Spinal cord (tissue), 10 donors: Measurements from ENCODE around the gene BIK. TPM values are rescaled to one million over a fixed set of nuclear protein-coding genes. Genes with fewer than 3 reads are reported as not detected.

ENCODE experiments used
- DNase-seq, 6 donors: peaks; one replicate each; pipeline versions ENCODE4 v3.0.0 to v3.0.0-alpha.2; 2013 to 2015; ENCODE audit warnings: low spot score in 6 of 6, low read depth in 4 of 6
- H3K27ac ChIP-seq: one replicate; pipeline ENCODE4 v1.5.1; 2013; ENCODE audit warnings: low read depth, low read length, control low read depth
- H3K27me3 ChIP-seq: one replicate; pipeline ENCODE4 v1.6.1; 2013; ENCODE audit warnings: low read length; ENCODE audit not compliant: control insufficient read depth, insufficient read depth
- H3K36me3 ChIP-seq: one replicate; pipeline ENCODE4 v1.6.1; 2013; ENCODE audit warnings: low read length; ENCODE audit not compliant: control insufficient read depth, insufficient read depth
- H3K4me1 ChIP-seq: one replicate; pipeline ENCODE4 v1.6.1; 2013; ENCODE audit warnings: low read length; ENCODE audit not compliant: control insufficient read depth, insufficient read depth
- H3K4me3 ChIP-seq: one replicate; pipeline ENCODE4 v1.5.1; 2013; ENCODE audit warnings: low read depth, low read length, control low read depth
- H3K9me3 ChIP-seq: one replicate; pipeline ENCODE4 v1.6.1; 2013; ENCODE audit warnings: low read length; ENCODE audit not compliant: control insufficient read depth, insufficient read depth
- WGBS: methylation state at CpG from one replicate; pipeline ENCODE4 v1.1.5; 2013; ENCODE audit warnings: missing lambda C conversion rate; ENCODE audit not compliant: insufficient coverage; 5-methylcytosine and 5-hydroxymethylcytosine counted together
- polyA plus RNA-seq, 2 donors: library from polyadenylated mRNA; unstranded; fragments of 120-200 nt; gene quantifications; one replicate each; pipeline ENCODE4 v1.2.1, GENCODE V29; 2013; ENCODE audit not compliant: insufficient read length in 2 of 2
- total RNA-seq, 2 donors: library from RNA; depleted of rRNA in 1 of 2; stranded (reverse); fragments of 120-200 nt in 1 of 2; fragments of >200 nt in 1 of 2; gene quantifications; one replicate each; pipeline versions ENCODE4 v1.2.3 to v1.2.4, GENCODE V29; 2013 to 2014
- donor health status: healthy.

The BIK gene
- total and polyA plus RNA-seq, 4 donors, result 0.50 to 1.1 (median 0.90) TPM

DNA sequence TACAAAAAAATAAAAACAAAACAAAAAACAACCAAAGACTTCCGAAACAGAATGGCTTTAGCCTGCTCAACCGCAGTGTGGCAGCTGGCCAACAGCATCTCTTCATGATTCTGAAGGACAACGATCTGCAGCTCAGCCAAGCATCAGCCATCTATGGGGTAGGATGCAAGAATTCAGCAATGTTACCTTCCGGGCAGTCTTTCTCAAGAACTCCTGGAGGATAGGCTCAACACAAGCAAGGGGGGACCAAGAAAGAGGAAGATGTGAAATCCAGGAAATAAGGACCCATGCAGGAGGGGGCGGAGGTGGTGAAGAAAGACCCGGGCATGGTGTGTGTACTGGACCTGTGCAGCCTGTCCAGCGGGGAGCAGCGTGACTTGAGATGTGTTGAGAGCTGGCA is 37.3 kb downstream of the BIK start:
- H3K36me3 ChIP-seq, result no peaks in the 10 kb centered on the region
- DNase-seq, result no peak
- no peak overlapping the region for H3K4me3 ChIP-seq
- no peaks in the 10 kb centered on the region for H3K27me3 ChIP-seq
- WGBS, result 57% methylated on average over 8 of the region's 8 CpGs
- H3K27ac ChIP-seq, result no peak overlapping the region
- H3K9me3 ChIP-seq, result no peaks in the 10 kb centered on the region
- H3K4me1 ChIP-seq, result peaks cover 26% of the 10 kb centered on the region

DNA sequence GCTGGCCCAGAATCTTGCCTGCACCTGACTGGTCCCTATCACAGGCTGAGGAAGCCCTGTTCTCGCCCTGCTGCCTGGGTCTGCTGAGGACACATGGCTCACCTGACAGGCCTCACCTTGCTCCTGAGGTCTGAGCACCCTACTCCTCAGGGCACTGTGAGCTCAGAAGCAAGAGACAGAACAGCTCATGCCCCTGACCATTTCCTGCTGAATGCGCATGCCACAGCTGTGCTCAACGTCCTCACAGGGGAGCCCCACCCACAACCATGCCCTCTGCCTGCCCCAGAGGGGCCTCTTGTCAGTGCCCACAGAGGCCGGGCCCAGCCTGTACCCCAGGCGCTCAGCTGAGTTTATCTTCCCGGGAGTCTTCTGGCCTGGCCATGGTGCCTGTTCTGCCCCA is 38.0 kb downstream of the BIK start:
- H3K27ac ChIP-seq, result no peak overlapping the region
- H3K27me3 ChIP-seq, result no peaks in the 10 kb centered on the region
- 57% methylated on average over 6 of the region's 6 CpGs for WGBS
- peaks cover 25% of the 10 kb centered on the region for H3K4me1 ChIP-seq
- H3K4me3 ChIP-seq, result no peak overlapping the region
- no peaks in the 10 kb centered on the region for H3K9me3 ChIP-seq
- H3K36me3 ChIP-seq, result no peaks in the 10 kb centered on the region
- DNase-seq, result no peak

DNA sequence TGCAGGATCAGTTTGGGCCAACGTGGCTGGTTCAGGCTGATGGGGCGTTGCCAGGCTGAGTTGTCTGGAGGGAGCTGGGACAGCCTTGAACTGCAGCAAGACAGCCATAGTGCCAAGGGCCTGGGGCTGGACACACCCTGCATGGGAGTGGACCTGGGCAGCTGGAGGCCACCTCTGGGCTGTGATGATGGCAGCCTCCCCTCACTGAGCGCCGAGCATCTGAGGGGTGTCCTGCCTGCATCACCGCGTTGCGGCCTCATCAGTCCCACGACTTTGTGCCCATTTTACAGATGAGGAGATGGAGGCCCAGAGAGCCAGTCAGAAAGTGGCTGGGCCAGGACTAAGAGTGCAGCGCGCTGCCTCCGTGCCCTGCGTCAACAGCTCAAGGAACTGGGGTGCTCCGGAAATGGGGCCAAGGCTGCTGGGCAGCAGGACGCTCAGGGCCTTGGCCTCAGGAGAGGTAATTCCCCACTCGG is 40.2 kb downstream of the BIK start:
- Histone ChIP-seq H3K36me3 (peaks cover 6% of the 10 kb centered on the region), H3K9me3 (no peaks in the 10 kb centered on the region), H3K27ac (no peak overlapping the region), H3K4me1 (peaks cover 25% of the 10 kb centered on the region), H3K4me3 (peak overlapping the region; percentile 55), H3K27me3 (no peaks in the 10 kb centered on the region)
- no peak for DNase-seq
- WGBS, result 81% methylated on average over 15 of the region's 15 CpGs

DNA sequence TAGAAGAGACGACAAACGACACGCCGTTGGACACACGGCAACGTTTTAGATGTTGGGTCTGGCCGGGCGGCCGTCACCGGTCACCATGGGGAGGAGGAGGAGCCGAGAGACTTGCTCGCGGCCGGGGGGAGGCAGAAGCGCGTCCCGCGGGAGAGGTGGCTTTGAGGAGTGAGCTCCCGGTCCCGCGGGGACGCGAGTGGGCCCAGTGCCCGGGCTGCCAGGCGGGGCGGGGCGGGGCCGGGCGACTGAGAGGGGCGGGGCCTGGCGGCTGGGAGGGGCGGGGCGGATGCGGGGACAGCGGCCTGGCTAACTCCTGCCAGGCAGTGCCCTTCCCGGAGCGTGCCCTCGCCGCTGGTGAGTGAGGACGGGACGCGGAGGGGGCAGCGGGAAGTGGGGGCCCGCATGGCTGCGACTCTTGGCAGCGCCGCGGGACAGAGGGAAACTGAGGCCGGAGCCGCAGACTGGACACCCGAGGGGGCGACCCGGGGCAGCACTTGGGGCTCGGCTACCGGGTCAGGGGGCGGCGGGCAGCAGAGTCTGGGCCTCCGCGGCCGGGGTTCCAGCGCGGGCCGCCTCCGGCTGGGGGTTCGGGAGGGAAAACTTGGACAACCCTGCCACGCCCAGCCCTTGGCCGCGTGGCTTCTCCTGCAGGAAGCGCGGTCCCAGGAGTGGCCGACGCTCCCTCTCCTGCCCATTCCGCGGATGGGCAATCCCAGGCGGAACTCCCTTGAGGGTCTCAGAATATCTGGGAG is 40.9 kb downstream of the BIK start, which contains the start of gene TSPO:
Gene TSPO (plus strand): TSS at position 309 of the 752 bp plus-strand sequence. CDS start 7,680 bp downstream, outside the sequence.
- Histone ChIP-seq H3K9me3 (no peaks in the 10 kb centered on the region), H3K27me3 (no peaks in the 10 kb centered on the region), H3K4me1 (peaks cover 25% of the 10 kb centered on the region), H3K4me3 (peak within 1 kb of the TSS; percentile 55), H3K27ac (peak within 1 kb of the TSS; percentile 4), H3K36me3 (peaks cover 9% of the 10 kb centered on the region)
- DNase-seq, result peak in 3 of 6 donors; percentile 29 to 71 (median 62)
- WGBS, result 4% methylated on average over 71 of the region's 75 CpGs

DNA sequence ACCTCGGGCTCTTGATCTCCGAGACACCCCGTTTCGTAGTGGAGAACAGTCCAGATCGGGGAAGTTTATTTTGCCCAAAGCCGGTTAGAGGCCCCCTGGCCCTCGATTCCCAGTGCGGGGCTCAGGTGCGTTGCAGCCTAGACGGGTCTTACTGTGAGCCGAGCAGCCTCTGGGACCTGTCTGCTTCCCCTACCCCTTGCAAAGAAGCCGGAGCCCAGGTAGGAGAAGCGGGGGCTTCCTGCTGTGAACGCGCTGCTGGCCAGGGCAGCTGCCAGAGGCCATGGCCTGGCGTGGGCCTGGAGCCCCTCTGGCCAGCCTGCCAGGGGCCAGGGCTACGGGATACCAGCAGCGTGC is 41.4 kb downstream of the BIK start:
- H3K27ac ChIP-seq, result peak overlapping the region; percentile 4
- no peaks in the 10 kb centered on the region for H3K9me3 ChIP-seq
- peaks cover 11% of the 10 kb centered on the region for H3K36me3 ChIP-seq
- WGBS, result 43% methylated on average over 18 of the region's 18 CpGs
- H3K4me3 ChIP-seq, result peak overlapping the region; percentile 55
- DNase-seq, result peak in 1 of 6 donors; percentile 23
- H3K27me3 ChIP-seq, result no peaks in the 10 kb centered on the region
- H3K4me1 ChIP-seq, result peaks cover 25% of the 10 kb centered on the region

DNA sequence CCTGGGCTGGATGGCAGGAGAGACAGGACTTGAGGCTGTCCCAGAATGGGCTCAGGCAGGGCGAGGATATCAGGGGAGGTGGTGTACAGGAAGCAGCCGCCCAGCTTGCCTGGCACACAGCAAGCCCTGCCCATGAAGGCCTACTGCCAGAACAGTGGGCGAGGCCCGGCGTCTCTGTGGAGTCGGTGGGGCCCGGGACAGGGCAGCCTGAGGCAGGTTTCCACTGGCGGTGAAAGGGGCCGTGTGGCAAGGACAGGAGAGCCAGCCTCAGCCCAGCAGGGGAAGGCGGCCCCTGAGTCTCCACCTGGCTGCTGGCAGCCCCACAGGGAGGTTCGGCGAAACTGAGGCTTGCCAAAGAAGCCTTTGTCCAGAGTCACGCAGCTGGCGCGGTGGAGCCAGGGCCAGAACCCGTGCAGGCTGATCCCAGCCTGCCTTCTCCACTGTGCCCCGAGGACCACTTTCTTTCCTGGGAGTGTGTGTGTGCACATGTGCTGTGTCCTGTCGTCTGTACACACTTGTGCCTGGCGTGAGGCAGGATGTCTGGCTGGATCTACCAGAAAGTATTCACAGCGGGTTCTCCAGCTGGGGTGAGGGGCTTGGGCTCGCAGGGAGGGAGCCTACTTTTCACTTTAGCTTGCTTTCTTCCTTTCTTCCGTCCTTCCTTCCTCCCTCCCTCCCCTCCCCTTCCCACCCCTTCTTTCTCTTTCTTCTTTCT is 42.0 kb downstream of the BIK start:
- H3K36me3 ChIP-seq, result peaks cover 11% of the 10 kb centered on the region
- WGBS, result 20% methylated on average over 22 of the region's 22 CpGs
- H3K4me1 ChIP-seq, result peaks cover 25% of the 10 kb centered on the region
- H3K4me3 ChIP-seq, result peak overlapping the region; percentile 55
- peak in 2 of 6 donors; percentile 48 to 63 for DNase-seq
- peak overlapping the region; percentile 4 for H3K27ac ChIP-seq
- no peaks in the 10 kb centered on the region for H3K27me3 ChIP-seq
- H3K9me3 ChIP-seq, result no peaks in the 10 kb centered on the region

DNA sequence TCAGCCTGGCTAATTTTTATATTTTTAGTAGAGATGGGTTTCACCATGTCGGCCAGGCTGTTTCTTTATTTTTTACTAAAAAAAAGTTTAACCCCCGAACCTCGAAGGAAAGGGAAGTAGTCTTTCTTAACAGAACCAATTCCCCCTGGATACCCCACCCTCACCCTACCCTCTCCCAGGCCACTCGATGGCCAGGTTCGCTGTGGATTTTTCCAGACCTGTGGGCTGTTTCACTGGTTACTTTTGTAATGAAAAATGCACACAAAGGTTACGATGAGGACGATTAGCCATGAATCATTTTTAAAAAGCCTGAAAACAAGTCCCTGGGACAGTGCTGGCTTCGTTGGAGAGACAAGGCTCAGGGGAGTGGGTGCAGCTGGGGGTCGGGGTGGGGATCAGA is 43.3 kb downstream of the BIK start:
- no peaks in the 10 kb centered on the region for H3K9me3 ChIP-seq
- peaks cover 25% of the 10 kb centered on the region for H3K4me1 ChIP-seq
- no peak overlapping the region for H3K4me3 ChIP-seq
- no peaks in the 10 kb centered on the region for H3K27me3 ChIP-seq
- H3K36me3 ChIP-seq, result peaks cover 13% of the 10 kb centered on the region
- WGBS, result 77% methylated on average over 5 of the region's 9 CpGs
- no peak for DNase-seq
- H3K27ac ChIP-seq, result no peak overlapping the region

DNA sequence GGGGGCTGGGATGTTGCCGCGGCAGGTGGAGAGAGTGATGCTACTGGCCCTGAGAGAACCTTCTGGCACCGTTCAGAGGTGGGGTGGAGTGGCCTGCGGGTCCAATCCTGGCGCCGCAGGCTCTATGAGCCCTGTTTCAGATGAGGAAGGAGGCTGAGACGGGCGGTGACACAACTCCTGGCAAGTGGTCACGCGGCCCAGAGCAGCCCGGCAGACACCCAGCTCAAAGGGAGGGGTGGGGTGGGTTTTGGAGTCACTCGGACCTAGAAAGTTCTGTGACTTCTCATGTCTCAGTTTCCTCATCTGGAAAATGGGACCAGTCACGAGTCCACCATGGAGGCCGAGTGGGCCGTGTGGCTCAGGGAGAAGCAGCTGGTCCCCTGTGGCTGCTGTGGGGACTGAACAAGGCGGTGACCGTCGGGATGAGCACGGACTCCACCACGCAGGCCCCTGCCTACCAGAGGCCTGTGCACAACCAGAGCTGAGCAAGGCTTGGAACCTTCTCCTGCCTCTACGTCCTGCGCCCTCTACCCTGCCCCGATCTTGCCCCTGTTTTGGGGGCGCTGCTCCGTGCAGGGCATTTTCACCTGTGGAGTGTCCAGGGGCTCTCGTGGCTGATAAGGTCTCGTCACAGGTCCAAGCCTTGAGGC is 44.5 kb downstream of the BIK start:
- Histone ChIP-seq H3K9me3 (no peaks in the 10 kb centered on the region), H3K4me1 (peaks cover 33% of the 10 kb centered on the region), H3K27ac (no peak overlapping the region), H3K27me3 (no peaks in the 10 kb centered on the region), H3K36me3 (peaks cover 22% of the 10 kb centered on the region), H3K4me3 (no peak overlapping the region)
- no peak for DNase-seq
- WGBS, result 85% methylated on average over 26 of the region's 27 CpGs

DNA sequence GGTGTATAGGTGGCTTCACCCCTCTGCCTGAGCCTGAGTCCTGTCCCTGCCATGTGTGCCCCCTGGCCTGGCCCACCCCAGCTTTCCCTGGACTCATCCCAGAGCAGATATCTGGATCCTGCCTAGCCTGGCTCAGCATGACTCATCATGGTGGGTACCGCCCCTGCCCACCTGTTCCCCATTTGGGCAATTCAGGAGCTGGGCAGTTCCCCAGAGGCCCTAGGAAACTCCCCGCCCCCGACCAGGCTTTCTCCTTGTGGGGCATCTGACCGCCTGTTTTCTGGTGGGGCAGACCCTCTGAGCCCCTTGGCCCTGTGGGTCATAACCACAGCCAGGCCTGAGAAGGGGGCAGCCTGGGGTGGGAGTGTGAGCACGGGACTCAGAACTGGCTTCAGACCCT is 45.2 kb downstream of the BIK start:
- H3K36me3 ChIP-seq, result peaks cover 22% of the 10 kb centered on the region
- H3K9me3 ChIP-seq, result no peaks in the 10 kb centered on the region
- DNase-seq, result no peak
- H3K4me3 ChIP-seq, result no peak overlapping the region
- H3K27me3 ChIP-seq, result no peaks in the 10 kb centered on the region
- 86% methylated on average over 5 of the region's 5 CpGs for WGBS
- peaks cover 31% of the 10 kb centered on the region for H3K4me1 ChIP-seq
- no peak overlapping the region for H3K27ac ChIP-seq
